ENCODE data around the gene NFAT5.

DNA sequence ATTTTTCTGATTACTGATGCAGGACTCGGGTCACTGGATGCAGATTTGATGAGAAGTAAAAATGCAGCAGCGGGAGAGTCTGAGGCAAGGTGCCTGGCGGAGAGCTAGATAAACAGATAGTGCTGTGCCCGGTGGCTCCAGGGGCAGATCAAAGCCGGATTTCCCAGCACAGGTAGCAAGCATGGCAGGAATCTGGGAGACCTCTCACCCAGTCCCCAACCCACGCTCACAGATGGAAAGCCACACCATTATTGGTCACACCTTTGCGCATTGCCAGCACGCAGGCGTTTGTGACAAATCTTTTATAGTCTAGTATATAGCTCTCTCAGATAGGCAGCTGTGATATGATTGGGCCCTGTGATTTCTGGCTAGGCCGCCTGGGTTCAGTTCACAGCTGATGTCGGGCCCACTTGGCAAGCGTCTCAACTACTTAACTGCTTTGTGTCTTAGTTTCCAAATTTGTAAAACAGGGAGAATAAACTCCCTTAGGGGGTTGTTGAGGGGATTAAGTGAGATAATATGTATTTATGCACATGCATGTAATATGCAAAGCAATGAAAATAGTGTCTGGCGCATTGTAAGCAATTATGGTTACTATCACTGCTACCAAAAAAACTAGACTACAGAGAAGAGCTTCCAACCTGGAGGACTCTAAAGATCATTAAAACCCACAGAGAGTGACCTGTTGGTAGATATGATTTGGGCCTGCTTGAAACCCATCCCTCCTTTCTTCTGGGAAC, 42.0 kb upstream of the NFAT5 start:
- TF ChIP-seq, protein P1, sequence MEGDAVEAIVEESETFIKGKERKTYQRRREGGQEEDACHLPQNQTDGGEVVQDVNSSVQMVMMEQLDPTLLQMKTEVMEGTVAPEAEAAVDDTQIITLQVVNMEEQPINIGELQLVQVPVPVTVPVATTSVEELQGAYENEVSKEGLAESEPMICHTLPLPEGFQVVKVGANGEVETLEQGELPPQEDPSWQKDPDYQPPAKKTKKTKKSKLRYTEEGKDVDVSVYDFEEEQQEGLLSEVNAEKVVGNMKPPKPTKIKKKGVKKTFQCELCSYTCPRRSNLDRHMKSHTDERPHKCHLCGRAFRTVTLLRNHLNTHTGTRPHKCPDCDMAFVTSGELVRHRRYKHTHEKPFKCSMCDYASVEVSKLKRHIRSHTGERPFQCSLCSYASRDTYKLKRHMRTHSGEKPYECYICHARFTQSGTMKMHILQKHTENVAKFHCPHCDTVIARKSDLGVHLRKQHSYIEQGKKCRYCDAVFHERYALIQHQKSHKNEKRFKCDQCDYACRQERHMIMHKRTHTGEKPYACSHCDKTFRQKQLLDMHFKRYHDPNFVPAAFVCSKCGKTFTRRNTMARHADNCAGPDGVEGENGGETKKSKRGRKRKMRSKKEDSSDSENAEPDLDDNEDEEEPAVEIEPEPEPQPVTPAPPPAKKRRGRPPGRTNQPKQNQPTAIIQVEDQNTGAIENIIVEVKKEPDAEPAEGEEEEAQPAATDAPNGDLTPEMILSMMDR (conservative IDR thresholded peaks at IDR 0.05; ENCODE audit: low read length), result no peak
- no peak for TF ChIP-seq EZH2phosphoT487 (IDR thresholded peaks at IDR 0.05; ENCODE audit: borderline replicate concordance, low read depth, low read length)
